Measurements from ENCODE around the gene ANKRD33B. TPM values are rescaled to one million over a fixed set of nuclear protein-coding genes. Genes with fewer than 3 reads are reported as not detected.
"Not testable (repeated sequence)": the region's sequence is repeated elsewhere in the genome, so short reads cannot be mapped to it uniquely, and the experiment has no call there.

Gene ANKRD33B
- total RNA-seq, 1 donor from 2014 or later, result 0.83 TPM

DNA sequence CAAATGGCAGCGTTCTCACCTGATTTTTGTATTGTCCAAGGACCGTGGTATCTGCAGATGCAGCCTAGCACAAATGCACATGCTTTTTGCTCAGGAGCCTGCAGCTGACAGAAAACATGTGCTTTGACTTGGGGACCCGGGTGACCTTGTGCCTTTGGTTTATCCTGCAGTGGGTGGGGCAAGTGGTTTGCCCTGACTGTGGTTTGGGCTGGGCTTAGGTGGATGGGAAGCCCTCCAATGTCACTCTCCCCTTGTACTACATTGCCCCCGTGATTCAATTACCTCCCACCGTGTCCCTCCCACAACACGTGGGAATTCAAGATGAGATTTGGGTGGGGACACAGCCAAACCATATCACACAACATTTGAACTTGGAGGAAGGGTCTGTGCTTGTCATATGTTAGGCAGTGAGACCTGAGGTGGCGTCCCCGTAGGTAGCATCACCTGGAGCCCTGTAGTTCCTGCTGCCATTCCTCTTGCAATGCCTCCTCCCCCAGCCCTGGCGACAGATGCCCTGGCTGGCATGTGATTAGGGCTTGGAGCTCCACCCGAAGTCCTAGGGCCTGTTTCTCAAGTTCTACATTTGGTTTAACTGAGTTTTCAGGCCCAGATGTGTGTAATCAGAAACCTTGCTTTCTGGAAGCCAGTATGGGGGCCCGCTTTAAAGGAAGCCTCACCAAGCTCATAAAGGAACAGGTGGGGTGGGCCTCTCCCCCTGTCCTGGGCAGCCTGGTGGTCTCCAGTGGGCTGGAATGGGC, 2.1 kb downstream of the ANKRD33B start:
- TF ChIP-seq, protein P1, sequence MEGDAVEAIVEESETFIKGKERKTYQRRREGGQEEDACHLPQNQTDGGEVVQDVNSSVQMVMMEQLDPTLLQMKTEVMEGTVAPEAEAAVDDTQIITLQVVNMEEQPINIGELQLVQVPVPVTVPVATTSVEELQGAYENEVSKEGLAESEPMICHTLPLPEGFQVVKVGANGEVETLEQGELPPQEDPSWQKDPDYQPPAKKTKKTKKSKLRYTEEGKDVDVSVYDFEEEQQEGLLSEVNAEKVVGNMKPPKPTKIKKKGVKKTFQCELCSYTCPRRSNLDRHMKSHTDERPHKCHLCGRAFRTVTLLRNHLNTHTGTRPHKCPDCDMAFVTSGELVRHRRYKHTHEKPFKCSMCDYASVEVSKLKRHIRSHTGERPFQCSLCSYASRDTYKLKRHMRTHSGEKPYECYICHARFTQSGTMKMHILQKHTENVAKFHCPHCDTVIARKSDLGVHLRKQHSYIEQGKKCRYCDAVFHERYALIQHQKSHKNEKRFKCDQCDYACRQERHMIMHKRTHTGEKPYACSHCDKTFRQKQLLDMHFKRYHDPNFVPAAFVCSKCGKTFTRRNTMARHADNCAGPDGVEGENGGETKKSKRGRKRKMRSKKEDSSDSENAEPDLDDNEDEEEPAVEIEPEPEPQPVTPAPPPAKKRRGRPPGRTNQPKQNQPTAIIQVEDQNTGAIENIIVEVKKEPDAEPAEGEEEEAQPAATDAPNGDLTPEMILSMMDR (IDR thresholded peaks at IDR 0.05), result no peak
- Mint-ChIP-seq H3K27me3 (ENCODE audit: unreplicated experiment) (peaks cover under 1% of the 10 kb centered on the region), H3K4me3 (ENCODE audit: unreplicated experiment) (peak overlapping the region; percentile 79), H3K27ac (ENCODE audit: unreplicated experiment) (no peak overlapping the region), H3K36me3 (ENCODE audit: unreplicated experiment) (no peaks in the 10 kb centered on the region), H3K9me3 (ENCODE audit: unreplicated experiment) (no peaks in the 10 kb centered on the region), H3K4me1 (ENCODE audit: unreplicated experiment) (peaks cover 31% of the 10 kb centered on the region)
- DNase-seq (ENCODE audit: extremely low spot score, unreplicated experiment), result no peak

DNA sequence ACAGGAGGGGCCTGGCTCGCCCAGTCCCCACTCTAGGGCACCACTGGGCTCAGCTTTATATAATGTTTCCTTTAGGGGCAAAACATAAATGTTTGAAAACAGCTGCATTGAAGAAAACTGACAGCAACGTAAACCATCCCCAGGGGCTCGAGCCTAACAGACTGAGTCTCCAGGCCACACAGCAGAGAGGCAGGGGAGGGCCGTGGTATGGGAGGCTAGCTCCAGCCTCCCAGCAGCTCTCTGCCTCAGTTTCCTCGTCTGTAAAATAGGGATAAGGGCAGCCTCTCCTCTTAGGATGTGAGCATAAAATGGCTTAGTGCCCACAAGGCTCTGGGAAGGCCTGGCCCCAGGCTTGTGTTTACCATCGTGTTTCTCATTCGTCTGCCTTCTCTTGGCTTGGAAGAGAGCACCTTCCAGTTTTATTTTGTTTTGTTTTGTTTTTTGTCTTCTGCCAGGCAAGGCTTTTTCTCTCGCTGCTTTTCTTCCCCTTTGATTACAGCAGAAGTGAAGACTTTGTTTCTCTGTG, 2.7 kb downstream of the ANKRD33B start:
- Mint-ChIP-seq H3K36me3 (ENCODE audit: unreplicated experiment) (no peaks in the 10 kb centered on the region), H3K9me3 (ENCODE audit: unreplicated experiment) (no peaks in the 10 kb centered on the region), H3K27me3 (ENCODE audit: unreplicated experiment) (no peaks in the 10 kb centered on the region), H3K4me3 (ENCODE audit: unreplicated experiment) (no peak overlapping the region), H3K4me1 (ENCODE audit: unreplicated experiment) (peaks cover 31% of the 10 kb centered on the region), H3K27ac (ENCODE audit: unreplicated experiment) (no peak overlapping the region)
- no peak for DNase-seq (ENCODE audit: extremely low spot score, unreplicated experiment)
- TF ChIP-seq, protein P1 (IDR thresholded peaks at IDR 0.05), result no peak

DNA sequence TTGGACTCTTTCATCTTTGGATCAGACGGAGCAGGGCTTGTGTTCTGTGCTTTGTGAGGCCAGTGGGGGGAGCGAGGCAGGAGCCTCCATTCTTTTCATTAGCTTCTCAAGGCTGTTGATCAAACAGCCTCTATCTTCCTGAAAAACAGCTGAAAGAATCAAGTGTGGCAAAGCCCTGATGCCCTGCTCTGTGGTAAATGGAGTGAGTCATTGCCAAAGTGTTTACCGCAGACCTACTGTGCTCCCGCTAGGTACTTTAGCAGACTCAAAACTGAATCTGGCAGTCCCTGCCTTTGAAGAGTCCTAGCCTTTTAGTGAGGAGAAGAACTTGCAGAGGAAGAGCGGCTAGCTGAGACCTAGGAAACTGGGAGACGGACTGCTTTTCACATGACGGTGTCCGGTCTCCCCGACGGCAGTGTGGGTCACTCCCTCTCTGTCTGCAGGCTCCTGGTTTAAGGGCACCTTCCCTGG, 3.3 kb downstream of the ANKRD33B start:
- Mint-ChIP-seq H3K4me1 (ENCODE audit: unreplicated experiment) (peaks cover 31% of the 10 kb centered on the region), H3K4me3 (ENCODE audit: unreplicated experiment) (no peak overlapping the region), H3K36me3 (ENCODE audit: unreplicated experiment) (no peaks in the 10 kb centered on the region), H3K27me3 (ENCODE audit: unreplicated experiment) (no peaks in the 10 kb centered on the region), H3K27ac (ENCODE audit: unreplicated experiment) (no peak overlapping the region), H3K9me3 (ENCODE audit: unreplicated experiment) (no peaks in the 10 kb centered on the region)
- TF ChIP-seq, protein P1 (IDR thresholded peaks at IDR 0.05), result no peak
- DNase-seq (ENCODE audit: extremely low spot score, unreplicated experiment), result no peak

DNA sequence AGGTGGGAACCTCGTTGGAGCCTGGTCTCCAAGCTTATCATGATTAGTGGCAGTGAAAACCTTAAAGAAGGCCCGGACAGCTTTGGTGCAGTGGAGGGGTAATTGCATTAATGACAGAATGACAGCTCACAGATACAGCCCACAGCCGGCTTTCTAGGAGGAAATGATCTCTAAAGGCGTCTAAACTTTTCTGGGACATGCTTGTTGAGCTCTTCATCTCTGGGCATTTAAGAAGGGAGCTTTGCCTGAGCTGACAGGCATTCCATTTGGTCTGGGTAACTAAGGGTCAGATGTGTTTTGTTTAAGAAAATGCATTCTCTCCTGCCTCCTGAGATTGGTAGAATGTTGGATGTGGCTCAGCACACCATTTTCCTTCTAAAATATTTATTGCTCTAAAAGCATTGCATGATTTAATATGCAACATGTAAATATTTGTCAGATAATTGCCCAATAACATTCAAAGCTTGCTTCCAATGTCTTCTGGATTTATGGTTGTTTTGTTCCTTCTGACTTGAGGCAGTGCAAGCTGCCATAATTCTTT, 4.0 kb downstream of the ANKRD33B start:
- H3K27ac Mint-ChIP-seq (ENCODE audit: unreplicated experiment), result no peak overlapping the region
- DNase-seq (ENCODE audit: extremely low spot score, unreplicated experiment), result no peak
- no peak overlapping the region for H3K4me3 Mint-ChIP-seq (ENCODE audit: unreplicated experiment)
- no peaks in the 10 kb centered on the region for H3K36me3 Mint-ChIP-seq (ENCODE audit: unreplicated experiment)
- H3K4me1 Mint-ChIP-seq (ENCODE audit: unreplicated experiment), result peaks cover 31% of the 10 kb centered on the region
- no peaks in the 10 kb centered on the region for H3K9me3 Mint-ChIP-seq (ENCODE audit: unreplicated experiment)
- TF ChIP-seq, protein P1 (IDR thresholded peaks at IDR 0.05), result no peak
- H3K27me3 Mint-ChIP-seq (ENCODE audit: unreplicated experiment), result no peaks in the 10 kb centered on the region

DNA sequence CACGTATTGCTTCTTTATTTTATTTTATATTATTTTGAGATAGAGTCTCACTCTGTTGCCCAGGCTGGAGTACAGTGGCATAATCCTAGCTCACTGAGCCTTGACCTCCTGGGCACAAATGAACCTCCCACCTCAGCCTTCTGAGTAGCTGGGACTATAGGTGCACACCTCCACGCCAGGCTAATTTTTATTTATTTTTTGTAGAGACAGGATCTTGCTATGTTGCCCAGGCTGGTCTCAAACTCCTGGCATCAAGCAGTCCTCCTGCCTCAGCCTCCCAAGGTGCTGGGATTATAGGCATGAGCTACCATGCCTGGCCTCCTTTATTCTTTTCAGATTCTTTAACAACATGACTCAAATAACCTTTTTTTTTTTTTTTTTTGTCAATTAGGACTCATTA, 6.7 kb downstream of the ANKRD33B start:
- not testable (repeated sequence) for H3K36me3 Mint-ChIP-seq (ENCODE audit: unreplicated experiment); H3K27me3 Mint-ChIP-seq (ENCODE audit: unreplicated experiment); H3K9me3 Mint-ChIP-seq (ENCODE audit: unreplicated experiment); H3K27ac Mint-ChIP-seq (ENCODE audit: unreplicated experiment); DNase-seq (ENCODE audit: extremely low spot score, unreplicated experiment); H3K4me3 Mint-ChIP-seq (ENCODE audit: unreplicated experiment)
- H3K4me1 Mint-ChIP-seq (ENCODE audit: unreplicated experiment), result peaks cover 23% of the 10 kb centered on the region

All from osteocyte (in vitro differentiated cells).